Dedifferentiated amniotic fluid mesenchymal stem cell (primary cell): ENCODE measurements around the gene SGCD.

ENCODE experiments used
- DNase-seq: peaks from one replicate; pipeline ENCODE4 v3.0.0-alpha.2; 2016; ENCODE audit errors: extremely low spot score

Gene SGCD

DNA sequence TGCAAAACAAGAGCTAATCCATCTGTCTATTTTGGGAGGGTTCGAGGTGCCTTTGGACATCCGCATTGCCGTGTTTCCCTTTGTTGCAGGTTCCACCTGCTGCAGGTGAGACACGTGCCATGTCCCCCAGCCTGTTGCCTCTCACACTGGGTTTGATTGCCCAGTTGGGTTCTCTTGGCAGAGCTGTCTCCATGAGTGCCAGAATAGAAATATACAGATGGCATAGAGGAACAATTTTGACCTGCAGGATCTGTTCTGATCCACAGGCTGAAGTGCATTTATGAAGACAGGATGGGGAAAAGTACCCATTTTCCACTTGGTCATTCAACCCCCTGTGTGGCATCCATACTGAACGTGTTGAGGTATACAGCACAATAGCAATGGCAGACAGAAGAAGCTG lies 178.1 kb downstream of the SGCD start:
- DNase-seq, result no peak

DNA sequence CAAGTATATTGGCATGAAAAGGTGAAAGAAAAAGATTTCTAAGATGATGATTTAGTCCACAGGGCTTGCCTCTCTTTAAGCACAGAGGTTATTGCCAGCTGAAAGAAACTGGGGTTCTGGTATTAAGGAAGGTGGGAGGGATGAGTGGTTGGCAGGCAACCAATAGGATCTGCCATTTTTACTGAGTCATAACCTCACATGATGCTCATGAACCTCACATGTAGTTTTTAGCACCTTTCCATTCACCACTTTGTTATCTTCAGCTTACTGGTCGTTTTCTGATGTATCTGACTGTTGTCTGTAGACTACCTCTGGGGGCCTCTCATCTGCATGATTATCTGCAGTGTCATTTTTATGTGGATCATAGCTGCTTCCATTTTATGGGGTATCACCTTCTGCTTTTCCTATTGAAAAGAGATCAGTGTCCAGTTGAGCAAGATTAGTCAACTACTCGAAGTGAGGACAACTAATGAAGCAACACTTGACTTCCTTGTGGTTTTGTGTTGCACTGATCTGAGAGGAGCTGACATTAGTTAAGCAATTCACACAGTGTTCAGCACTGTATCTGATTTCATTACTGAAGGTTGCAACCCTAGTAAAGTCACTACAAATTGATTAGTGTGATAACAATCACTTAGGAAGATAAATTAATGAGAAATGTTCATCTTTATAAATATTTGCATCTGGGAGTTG lies 186.3 kb downstream of the SGCD start:
- DNase-seq, result no peak

DNA sequence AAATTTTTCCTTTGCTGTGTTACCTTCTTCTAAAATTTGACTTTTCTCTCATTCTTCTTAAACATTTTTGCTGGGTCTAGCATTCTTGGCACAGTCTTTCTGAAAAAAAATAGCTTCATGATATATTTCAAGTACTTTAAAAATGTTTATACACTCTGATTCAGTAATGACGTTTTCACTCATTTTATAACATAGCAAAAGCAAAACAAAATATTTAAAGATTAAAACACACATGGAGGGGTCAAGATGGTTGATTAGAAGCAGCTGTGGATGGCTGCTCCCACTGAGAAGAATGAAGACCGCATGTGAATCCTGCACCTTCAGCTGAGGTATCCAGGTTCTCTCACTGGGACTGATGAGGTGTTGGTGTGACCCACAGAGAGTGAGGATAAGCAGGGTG lies 188.2 kb downstream of the SGCD start:
- no peak for DNase-seq

DNA sequence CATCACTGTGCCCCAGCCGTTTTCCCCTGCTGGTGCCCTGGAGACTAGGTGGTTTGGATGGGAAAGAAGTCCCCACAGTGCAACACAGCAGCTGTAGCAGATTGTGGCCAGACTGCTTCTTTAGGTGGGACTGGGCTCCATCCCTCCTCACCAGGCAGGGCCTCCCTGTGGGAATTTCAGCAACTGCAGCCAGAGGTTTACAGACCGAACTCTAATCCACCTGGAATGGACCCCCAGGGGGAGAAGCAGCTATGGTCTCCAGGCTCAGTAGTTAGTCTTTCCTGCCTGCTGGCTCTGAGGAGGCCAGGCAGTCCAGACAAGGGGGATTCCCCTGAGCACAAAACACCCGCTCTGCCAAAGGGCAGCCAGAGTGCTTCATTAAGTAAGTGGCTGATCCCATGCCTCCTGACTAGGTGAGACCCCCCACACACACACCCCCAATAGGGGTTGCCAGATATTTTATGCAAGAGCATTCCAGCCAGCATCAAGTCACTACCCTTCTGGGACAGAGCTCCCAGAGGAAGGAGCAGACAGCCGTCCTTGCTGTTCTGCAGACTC lies 188.9 kb downstream of the SGCD start:
- DNase-seq, result no peak

DNA sequence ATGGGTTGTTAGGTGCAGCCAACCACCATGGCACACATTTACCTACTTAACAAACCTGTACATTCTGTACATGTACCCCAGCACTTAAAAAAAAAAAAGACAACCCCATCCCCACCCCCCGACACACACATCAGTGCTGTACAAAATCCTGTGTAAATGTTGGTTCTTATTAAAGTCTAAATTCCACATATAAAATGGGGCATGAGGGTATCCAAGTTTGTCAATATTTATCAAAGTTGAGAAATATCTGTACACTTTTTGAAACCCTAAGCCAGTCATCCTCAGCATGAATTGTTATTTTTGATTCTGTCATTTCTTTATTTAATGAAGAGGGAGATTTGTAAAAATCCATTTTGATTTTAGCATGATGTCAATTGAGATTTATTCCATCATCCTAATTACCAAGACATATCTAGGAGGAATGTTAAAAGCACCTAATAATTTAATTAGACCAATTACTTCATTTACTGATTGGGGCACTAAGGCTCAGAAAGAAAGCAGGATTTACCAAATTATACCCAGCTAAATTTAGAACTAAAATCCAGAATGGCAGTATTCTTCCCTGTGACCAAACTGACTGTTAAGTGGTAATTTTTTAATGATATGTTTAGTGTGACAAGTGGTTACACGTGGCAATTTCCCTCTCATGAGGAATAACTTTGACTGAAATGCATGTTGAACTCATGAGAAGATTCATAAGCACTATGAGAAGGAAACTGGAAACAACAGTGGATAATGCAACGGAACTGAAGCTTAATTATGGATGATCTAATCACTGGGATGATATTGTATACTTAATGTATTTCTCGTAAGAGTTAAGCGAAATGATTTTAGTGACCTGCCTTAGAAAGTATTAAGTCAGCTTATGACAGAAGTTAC lies 195.9 kb downstream of the SGCD start:
- DNase-seq, result no peak

DNA sequence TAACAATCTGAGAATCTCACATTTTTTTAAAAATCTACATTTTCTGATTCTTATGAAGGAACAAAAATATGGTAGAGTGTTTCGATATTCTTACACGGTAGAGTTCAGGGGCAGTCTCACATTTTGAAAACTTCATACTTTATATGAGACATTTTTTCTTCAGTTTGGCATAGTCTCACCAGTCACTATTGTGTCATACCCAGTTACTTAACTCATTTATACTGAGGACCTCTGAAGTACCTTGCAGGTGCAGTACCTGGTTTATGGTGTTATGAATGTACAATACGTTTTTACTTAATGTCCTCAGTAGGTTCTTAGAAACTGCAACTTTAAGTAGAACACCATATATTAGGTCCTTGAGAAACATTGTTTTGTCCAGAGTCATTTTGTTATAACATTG lies 196.6 kb downstream of the SGCD start:
- no peak for DNase-seq

DNA sequence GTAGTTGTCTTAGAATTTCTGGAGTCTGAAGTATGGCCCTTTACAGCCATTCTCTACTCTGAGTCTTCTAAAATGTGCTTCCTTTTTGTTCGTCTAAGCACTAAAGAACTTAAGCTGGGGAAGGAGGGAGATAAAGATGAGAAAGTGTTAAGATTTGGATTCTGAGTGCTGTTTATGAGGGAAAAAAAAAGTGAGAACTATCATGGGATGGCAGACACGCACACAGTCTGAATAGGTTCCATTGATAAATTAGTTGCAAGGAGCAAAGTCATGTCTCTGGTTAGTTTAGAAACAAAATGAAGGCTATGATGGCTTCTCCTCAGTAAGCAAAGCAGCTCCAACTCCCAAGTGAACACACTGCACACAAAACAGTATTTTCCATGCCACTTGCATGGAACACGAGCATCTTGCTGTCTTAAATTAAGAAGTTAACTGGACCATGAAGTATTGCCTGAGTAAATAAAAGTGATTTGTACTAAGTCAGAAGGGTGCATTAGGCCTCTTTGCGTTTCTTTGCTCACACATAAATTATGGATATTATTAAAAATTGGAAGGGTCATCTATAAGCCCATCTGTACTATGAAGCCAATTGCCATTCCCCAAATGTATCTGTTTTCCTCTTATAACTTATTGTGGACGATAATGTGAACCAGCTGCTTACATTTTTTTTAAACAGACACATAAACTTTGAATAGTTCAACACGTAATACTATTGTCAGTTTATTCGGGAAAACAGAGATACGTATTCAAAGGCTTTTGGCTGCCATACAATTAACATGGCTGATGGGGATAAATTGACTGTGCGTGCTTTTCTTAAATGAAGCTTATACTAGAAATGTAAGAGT lies 199.3 kb downstream of the SGCD start:
- no peak for DNase-seq

DNA sequence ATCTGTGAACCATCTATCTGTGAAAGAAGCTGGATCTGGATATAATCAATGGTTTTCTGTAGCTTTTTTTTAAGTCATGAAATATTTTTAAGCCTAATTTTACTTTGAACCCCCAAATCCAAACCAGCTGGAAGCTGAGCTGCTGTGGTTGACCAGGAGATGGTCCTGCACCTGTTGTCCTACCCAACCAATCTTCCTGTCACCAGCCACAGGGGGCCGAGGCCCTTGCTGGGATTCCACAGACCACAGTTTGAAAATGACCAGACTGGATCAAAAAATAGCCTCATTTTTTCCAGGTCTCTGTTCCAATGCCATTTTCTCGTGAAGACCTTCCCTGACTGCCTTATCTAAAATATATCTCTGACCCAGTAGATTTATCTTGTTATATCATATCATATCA lies 200.6 kb downstream of the SGCD start:
- DNase-seq, result no peak

DNA sequence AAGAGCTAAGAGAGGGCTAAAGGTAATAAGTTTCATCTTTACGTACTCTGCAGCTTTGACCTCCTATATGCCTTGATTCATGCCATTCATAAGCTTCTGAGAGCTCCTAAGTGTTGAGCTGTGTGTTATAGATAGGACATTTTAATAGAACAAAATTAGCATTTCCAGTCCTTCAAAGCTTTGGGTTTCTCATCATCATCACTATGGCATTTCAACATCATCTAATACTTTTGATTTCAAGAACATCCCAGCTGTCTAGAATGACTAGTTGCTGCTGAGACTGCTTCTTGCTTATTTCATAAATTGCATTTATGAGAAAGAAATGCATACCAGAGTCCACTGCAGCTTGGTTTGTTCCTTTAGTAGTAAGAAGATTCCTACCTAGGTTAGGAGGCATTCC lies 201.7 kb downstream of the SGCD start:
- DNase-seq, result no peak

DNA sequence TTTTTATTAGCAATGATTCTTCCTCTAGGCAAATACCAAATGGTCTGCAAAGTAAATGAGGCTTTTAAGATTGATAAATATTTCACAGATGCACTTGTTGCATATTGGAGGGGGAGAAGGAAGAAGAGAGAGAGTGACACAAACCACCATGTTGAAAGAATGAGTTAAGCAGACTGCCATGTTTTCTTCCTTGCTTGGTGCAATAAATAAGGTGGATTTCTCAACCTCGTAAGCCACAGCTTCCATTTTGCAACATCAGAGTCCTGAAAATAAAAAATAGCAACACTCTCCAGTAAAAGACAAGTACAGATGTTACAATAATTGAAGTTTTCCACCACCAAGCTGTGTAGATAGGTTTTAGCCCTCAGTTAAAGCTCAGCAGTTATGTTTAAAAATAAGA lies 202.9 kb downstream of the SGCD start:
- no peak for DNase-seq

DNA sequence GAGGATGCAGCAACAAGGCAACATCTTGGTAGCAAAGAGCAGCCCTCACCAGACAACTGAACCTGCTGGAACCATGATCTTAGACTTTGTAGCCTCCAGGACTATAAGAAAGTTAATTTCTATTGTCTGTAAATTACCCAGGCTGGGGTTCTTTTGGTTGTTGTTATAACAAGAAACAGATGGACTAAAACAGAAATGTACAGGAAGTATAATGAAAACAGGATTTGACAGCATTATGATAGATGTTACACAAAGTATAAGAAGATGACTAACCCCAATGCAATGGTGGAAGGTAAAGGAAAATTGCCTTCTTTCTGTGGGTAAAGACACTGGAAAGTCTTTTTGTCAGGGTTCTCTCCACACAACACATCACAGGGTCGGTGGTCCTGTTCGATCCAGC lies 204.2 kb downstream of the SGCD start:
- DNase-seq, result no peak

DNA sequence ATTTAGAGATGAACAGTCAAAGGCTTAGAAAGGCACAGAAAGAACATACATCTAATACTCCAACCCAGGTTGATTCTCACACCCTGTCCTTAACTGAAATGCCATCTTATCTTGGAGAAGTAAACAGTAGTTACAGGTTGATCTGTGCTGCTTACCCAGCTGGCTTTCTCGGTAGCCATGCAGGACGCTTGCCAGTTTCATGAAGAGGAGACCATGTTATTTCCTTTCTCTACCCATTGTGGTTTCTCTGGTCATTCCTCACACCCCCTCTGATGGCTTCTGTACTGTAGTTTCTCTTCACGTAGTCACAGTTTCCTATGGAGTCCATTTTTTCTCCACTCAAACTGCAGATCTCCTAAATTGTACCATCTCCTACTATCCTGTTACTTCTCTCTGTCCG lies 206.0 kb downstream of the SGCD start:
- DNase-seq, result no peak

DNA sequence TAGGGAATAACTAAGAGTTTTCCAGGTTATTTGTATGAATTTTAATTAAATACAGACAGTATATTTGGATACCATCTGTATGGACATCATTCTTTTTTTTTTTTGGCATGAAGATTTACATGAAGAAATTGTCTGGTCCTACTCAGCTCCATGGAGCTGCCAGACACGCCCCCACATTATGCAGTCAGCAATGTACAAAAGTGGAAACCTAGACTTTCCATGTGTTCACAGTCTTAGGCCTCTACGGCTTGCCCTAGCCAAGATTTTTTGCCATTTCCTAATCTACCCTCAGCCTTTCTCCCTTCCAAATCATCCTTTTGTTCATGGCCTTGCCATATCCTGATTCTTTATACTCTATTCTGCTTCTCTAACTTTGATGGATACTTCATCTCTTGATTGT lies 207.1 kb downstream of the SGCD start:
- no peak for DNase-seq

DNA sequence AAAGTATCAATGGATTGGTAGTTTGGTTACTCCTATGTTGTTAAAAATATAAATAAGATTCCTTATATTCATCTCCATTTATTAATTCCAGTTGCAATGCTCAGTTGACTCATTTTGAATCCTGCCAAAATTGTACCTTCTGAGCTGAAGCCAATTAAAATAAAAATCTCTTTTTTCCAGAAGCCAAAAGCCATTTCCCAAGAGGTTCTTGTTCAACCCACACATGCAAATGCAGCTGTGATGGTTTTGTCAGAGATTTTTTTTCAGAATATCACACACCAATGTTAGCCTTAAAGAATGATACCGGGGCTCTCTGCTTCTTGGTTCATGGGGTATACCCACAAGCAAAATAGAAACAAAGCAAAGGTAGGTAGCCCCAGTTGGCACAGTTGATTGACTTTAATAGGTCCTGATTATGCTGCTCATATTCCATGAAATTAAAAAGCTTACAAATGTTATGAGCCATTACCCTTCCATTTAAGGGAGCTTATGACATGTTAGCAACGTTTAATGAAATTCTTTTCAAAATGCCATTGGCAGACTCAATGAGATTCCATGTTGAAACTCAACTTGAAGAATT lies 208.0 kb downstream of the SGCD start:
- no peak for DNase-seq

DNA sequence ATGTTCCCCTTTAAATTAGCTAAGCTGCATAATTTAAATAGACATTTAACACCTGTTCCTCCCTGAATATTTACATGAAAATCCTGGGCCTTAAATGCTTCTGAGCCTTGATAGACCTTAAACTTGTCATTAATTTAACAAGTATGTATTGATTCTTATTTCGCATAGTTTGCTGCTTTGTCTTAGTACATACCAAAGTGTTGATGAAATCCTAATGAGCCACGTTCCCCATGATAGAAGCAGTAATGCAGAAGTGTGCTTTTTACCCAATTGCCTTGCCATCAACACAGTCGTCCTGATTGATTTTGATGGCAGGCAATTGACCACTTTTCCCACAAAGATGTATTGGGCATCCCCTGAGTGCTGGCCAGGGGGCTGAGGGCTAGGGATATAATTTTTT lies 213.5 kb downstream of the SGCD start:
- DNase-seq, result no peak

DNA sequence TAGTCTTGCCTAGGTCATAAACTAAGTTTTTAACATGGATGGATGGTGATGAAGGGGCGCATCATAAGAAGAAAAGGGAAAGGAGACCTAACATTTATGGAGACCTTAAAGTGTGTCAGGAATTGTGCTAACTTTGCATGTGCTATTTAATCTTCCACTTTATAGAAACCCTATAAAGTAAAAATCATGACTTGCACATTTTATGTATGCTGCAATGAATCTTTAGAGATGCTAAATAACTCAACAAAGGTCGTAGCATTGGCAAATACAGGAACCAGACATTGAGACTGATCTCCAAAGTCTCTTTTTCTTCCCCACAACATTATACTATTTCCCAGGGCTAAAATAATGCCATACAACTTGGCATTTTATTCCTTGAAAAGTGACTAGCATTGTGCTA lies 214.6 kb downstream of the SGCD start:
- DNase-seq, result no peak

DNA sequence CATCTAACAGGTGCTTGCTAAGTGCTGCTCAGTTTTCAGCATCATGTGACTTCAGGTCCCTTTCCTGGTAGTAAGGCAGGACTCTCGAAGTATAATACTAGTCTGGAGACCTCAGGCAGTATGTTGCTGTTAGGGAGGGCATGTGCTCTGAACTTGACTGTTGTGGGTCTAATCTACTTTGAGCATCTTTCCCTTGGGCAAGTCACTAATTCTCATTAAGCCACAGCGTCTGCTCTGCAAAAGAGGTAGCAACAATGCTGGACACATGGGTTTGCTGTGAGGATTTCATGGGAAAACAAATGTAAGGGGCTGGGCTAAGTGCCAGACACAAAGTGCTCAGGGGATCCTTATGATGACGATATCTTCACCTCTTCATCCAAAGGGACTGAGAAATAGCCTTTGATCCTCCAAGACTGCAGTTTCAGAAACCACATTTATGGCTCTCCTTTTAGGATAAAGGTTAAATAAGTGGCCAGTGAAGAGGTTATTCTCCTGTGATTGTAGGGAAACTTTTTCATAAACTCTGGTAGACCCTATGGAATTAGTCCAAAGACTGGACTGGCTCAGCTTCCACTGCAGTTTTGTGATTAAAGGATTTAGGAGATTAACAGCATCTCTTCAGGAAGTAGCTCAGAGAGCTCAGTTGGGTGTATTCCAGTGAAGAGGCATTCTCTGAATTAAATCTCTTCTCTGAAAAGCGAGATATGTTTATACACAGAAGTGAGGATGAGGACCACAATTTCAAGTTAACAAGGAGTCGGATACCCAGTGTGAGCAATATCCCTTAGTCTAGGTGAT lies 216.6 kb downstream of the SGCD start:
- DNase-seq, result no peak

DNA sequence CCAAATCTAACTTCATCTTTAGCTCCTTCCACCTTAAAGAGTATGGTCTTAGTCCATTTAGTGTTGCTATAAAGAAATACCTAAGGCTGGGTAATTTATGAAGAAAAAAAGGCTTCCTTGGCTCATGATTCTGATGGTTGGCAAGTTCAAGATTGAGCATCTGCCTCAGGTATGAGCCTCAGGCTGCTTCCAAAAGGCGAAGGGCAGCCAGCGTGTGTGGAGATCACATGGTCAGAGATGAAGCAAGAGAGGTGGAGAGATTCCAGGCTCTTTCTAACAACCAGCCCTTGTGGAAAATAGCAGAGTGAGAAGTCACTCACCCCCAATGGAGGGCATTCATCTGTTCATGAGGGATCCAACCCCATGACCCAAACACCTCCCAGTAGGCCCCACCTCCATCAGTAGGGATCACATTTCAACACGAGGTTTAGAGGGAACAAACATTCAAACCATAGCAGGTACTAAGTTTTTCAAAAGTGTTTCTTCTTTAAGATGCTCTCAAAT lies 225.9 kb downstream of the SGCD start:
- DNase-seq, result no peak

DNA sequence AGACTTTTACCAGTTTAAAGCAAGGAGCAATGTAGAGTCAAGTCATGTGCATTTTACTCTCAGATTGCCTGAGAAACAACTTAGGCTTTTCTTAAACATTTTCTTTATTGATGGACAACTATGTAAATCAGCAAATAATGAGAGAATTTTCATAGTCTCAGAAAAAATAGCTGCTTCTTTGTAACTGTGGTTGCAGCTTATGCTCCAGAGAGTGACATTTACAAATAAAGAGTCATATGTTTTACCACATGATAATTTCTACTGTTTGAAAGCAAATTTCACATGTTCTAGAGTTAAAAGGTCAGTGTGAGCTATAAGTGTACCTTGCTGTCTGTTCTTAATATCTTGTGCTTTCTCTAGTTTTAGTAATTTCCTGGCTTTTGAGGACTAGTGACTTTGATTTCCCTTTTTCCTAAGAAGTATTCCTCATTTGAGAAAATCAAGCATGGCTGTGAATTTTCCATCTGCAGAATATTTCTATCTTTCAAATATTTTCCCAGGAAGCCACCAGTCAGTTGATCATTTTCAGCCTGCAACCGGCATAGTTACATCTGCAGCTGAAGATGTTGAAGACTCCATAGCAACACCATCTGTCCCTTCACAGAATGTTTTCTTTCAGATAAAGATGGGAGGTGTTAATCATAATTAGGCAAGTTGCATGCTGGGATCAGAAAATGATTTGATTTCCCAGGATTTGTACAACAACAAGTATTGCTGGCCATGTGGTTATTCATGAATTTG lies 229.9 kb downstream of the SGCD start:
- no peak for DNase-seq

DNA sequence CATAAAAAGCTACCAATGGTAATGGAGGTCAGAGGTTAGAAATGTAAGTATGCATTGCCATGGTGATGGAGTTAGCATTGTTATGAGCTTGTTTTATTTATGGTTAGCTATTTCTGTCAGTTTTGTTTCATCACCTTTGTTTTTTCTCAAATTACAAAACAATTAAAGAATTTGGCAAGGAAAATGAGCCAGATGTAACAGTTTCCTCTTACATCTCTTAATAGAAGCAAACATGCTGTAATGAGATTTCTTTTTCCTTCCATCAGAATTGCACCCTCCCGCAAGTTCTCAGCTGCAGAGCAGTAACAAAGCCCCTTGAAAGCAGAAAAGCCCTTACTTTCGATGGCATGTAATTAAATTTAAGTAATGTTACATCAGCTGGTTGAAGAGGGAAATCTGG lies 233.0 kb downstream of the SGCD start:
- no peak for DNase-seq
